HG03442 (cell line): ENCODE data around the gene TPX2.

Experiments
- ATAC-seq: cut with Tn5 transposase; IDR thresholded peaks from one replicate; pipeline ENCODE4 v1.9.1; 2021; ENCODE audit warnings: mild to moderate bottlenecking, moderate library complexity; ENCODE audit not compliant: unreplicated experiment

Gene TPX2

GRCh38 chr20:31829731-31830130 lies 90.6 kb downstream of the TPX2 start:
- no peak for ATAC-seq

DNA sequence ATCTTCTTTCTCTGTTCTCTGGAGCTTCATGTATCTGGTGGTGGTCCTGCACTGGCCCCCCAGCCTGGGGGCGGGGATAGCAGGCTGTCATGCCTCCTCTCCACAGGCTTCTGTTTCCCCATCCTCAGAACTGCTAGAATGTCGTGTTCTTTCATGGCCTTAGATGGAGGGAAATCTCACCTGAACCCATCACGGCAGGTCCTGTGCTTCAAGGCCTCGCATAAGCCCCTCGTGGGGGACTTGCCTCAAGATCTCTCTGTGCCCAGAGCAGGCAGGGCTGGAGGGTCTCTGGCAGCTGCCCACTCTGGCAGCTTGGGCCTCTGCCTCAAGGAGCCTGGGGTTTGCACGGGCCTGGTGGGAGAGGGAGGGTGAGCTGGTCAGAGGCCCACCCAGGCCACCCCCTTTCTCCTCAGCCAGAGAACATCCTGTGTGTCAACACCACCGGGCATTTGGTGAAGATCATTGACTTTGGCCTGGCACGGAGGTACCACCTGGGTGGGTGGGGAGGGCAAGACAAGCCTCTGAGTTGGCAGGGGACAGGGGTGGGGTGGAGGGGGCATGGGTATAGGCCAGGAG lies 91.4 kb downstream of the TPX2 start:
- ATAC-seq, result no peak

- no peak for ATAC-seq
Measured at GRCh38 chr20:31831211-31831610, 92.1 kb downstream of the TPX2 start.

GRCh38 chr20:31831771-31832306 lies 92.7 kb downstream of the TPX2 start:
- no peak for ATAC-seq

DNA sequence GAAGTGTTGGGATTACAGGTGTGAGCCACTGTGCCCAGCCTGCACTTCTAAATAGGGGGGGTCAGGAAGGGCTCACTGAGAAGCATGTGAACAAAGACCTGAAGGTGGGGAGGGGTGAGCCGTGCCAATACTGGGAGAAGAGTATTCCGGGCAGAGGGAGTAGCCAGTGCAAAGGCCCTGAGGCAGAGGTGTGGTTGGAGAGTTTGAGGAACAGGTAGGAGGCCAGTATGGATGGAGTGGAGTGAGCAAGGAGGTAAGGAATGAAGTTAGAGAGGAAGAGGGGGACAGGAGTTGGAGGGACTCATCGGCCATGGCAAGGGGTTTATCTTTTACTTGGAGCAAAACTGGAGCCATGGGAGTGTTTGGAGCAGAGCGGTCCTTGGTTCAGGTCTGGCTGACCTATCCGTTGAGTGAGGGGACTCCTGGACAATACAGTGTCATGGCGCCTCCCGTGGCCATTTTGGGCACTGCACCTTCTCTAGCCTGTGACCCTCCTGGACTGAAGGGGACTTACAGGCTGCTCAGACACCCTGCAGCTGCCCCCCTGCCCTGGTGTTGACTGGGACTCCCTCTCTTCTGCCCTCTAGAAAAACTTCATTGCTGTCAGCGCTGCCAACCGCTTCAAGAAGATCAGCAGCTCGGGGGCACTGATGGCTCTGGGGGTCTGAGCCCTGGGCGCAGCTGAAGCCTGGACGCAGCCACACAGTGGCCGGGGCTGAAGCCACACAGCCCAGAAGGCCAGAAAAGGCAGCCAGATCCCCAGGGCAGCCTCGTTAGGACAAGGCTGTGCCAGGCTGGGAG lies 94.2 kb downstream of the TPX2 start:
- ATAC-seq, result no peak

GRCh38 chr20:31833931-31834521 lies 94.9 kb downstream of the TPX2 start:
- no peak for ATAC-seq

DNA sequence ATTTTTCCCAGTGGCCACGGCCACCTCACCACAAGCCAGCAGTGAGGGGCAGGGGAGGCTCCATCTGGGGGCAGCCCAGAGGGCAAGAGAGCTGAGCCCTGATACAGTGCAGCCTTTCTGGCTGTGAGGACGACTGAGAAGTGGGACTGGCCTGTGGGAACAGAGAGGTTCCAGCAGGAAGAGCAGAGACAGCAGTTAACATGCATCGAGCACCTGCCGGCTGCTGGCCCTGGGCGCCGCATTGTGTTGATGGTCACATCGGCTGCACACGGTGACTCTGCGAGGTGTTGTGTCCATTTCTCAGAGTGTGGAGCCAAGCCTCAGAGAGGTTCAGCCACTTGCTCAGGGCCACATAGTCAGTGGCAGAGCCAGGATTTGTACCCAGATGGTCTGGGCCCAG lies 96.5 kb downstream of the TPX2 start:
- no peak for ATAC-seq

GRCh38 chr20:31835977-31836852 lies 97.1 kb downstream of the TPX2 start:
- peak; percentile 68 for ATAC-seq

- ATAC-seq, result no peak
Measured at GRCh38 chr20:31836853-31837608, 97.9 kb downstream of the TPX2 start.

DNA sequence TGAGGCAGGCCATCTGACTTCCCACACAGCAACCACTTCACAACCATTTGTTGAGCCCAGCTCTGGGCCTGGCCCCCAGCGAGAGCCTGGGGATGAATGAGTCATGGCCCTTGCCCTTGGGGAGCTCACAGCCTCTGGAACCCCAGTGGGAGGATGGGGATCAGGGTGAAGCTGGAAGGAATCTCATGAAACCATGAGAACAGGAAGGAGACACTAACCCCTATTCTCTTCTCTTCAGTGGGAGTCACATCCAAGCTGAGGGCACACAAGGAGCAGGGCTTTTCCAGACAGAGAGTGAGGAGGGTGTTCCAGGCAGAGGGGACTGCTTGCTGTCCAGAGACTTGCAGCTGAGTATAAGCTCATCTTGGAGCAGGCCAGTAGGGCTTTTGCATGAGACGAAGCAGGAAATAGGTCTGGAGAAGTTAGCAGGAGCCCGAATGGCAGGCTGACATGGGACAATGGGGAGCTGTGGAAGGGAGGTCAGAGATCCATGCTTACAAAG lies 98.9 kb downstream of the TPX2 start:
- no peak for ATAC-seq

DNA sequence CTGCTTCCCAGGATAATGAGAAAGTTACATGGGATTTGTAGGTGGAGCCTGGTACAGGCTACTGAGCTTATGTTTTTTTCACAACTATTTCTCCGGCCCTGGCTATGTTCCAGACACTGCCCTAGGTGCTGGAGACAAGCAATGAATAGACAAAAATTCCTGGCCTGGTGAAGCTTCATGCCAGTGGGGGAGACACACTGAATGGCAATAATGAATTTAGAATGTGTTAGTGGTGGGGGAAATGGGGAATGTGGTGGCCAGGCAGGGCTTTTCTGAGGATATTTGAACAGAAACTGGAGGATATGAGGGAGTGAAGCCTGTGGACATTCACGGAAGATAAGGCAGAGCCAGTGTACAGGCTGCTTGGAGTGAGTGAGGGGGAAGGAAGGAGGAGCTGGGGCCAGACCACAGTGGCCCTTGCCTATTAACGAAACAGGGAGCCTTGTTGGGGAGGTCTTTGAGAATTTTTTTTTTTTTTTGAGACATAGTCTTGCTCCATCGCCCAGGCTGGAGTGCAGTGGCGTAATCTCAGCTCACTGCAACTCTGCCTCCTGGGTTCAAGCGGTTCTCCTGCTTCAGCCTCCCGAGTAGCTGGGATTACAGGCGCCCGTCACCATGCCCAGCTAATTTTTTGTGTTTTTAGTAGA lies 99.7 kb downstream of the TPX2 start:
- no peak for ATAC-seq

DNA sequence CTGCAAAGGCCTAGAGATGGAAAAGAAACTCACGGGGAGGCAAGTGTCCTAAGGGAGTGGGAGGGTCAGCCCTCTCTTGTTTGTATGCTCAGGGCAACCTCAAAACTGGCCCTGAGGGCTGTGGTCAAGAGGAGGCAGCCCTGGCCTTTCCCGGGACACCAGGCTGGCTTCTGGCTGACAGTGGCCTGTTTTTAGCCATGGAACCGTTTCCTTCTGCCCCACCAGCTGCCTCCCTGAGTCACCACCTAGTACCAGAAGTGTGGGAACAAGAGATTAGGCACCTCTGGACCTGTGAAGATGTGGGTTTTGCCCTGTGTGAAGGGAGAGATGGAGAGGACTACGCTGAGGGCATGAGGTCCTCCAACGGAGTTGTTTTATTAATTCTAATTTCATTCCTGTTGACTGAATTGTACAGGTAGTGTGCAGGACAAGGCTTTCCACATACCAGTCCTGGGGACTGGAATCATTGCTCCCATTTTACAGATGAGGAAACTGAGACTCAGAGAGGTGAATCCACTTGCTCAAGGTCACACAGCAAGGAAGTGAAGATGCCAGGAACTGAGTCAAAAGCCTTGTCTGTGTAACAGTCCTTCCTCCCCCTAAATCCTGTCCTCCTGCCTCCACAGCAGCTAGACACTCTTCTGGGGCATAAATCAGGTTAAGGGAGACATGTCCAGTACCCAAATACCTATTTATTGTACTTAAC lies 100.8 kb downstream of the TPX2 start:
- no peak for ATAC-seq

DNA sequence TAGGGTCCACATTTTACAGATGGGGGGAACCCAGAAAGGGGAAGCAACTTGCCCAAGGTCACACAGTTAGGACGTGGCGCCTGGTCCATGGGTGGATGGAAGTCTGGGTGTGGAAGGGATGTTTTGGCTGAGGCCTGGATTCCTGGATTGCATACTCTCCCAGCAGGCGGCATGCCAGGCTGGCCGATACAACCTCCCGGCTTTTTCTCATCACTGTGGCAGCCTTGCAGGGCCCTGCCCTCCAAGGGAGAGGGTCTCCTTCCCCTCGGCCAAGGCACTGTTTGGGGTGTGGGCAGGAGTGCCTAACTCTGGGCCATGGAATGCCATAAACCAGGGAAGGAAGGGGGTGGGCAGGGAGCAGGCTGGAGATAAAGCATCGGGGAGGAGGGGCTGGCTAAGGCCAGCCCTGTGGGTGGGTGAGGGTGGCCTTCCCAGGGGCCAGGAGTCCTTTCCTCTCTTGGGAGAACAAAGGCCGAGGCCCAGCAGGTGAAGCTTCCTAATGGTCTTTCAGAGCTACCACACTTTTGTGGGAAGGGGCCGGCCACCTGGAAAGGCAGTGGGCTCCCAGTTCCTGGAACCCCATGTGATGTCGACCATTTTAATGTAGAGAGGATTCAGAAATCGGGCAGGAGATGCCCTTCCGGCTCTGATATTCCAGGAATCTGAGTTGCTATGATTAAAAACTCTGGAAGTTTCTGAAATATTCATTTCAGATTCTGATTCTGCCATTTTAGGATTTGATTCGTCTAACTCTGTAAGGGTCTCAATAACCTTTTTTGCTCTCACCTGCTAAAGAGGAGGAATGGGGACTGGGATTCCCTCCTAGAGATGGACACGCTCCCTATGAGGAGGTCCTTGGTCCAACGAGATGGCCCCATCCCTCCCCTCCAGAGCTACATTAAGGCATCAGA lies 102.1 kb downstream of the TPX2 start:
- ATAC-seq, result no peak

DNA sequence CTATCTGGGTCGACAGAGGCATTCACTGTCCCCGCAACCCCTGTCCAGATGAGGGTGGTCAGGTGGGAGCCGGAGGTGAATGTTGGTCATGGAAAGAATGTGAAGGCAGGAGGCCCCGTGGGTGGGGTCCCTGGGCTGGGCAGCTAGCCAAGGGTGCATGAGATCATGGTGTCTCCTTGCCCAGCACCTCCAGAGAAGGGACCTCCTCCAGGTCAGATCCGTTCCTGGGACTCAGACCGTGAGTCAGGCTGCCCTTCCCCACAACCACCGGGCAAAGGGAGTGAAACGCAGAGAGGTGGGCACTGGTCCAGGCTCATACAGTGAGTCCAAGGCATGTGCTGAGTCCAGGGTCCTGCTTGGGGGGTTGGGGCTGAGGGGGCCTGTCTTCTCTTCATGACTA lies 102.8 kb downstream of the TPX2 start:
- no peak for ATAC-seq

DNA sequence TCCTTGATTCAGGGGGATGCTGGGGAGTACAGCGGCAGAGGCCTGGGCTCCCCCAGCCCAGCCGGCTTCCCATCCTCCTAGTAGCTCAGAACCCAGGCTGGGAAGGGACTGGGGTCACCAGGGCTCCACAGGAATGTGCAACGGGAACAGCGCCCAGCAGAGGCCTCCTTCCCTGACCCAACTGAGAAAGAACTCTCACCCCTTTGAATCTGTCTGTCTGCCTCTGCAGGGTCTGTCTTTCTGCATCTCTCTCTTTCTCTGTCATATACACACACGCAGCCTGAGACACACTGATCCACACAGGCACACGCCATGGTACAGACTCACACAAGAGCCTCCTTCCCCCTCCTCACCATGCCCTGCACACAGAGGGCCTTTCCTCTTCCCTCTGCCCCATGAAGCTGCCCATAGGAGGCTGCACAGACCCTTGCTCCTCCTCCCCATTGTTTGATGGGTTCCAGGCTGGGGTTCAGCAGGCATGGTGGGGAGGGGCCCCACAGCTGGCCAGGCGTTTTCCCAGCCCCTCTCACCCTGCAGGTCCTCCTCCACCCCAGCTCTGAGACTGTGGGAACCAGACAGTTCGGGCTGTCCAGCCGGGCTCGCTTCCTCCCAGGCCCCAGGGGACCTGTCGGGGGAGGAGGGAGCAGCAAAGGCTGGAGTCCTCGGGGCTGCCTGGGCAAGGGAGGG lies 103.5 kb downstream of the TPX2 start:
- ATAC-seq, result no peak

DNA sequence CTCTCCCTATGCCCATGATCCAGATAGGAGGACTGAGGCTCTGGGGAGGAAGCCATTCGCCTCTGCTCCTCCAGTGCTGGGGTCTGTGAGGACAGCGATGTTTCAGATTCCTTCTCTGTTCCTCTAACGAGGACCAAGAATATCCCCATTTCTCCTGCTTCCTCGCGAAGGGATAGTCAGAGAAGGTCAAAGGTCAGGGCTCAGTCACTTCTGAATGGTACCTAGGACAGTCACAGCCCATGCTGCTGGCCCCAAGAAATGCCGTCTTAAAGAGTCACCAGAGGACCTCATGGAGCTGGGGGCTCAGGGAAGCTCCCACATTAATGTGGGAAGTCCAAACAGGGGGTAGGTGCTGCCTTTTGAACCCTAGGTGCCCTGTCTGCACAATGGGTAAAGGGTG lies 104.2 kb downstream of the TPX2 start:
- ATAC-seq, result no peak

- no peak for ATAC-seq
Measured at GRCh38 chr20:31843881-31844280, 104.8 kb downstream of the TPX2 start.
